H9 (cell line): Measurements from ENCODE around the gene GSG1L2. TPM values are rescaled to one million over a fixed set of nuclear protein-coding genes. Genes with fewer than 3 reads are reported as not detected.

Experiments
- DNase-seq: peaks from one replicate; pipeline ENCODE4 v3.0.0-alpha.2; 2017
- H2AFZ ChIP-seq: one replicate; pipeline ENCODE4 v1.6.1; 2013; ENCODE audit warnings: mild to moderate bottlenecking, low read length, control low read depth, moderate library complexity
- H2AK5ac ChIP-seq: 2 replicates; pipeline ENCODE4 v1.6.1; 2013; ENCODE audit warnings: low read length, control low read depth, mixed read lengths; ENCODE audit not compliant: insufficient read length
- H2BK120ac ChIP-seq: one replicate; pipeline ENCODE4 v1.6.1; 2013; ENCODE audit warnings: low read depth, mild to moderate bottlenecking, low read length, control low read depth, inconsistent platforms; ENCODE audit not compliant: poor library complexity, severe bottlenecking
- H2BK12ac ChIP-seq: 2 replicates; pipeline ENCODE4 v1.6.1; 2013; ENCODE audit warnings: low read length, control low read depth, mixed read lengths, low read depth; ENCODE audit not compliant: insufficient read length
- H2BK15ac ChIP-seq: 2 replicates; pipeline ENCODE4 v1.6.1; 2013; ENCODE audit warnings: low read depth, low read length, control low read depth
- H2BK20ac ChIP-seq: one replicate; pipeline ENCODE4 v1.6.1; 2013; ENCODE audit warnings: low read depth, mild to moderate bottlenecking, low read length, control low read depth, inconsistent platforms; ENCODE audit not compliant: poor library complexity, severe bottlenecking
- H2BK5ac ChIP-seq: 2 replicates; pipeline ENCODE4 v1.6.1; 2013; ENCODE audit warnings: low read length, control low read depth, mixed read lengths; ENCODE audit not compliant: insufficient read length
- H3K14ac ChIP-seq: 2 replicates; pipeline ENCODE4 v1.6.1; 2013; ENCODE audit warnings: low read length, control low read depth; ENCODE audit not compliant: insufficient read depth
- H3K18ac ChIP-seq: 2 replicates; pipeline ENCODE4 v1.6.1; 2013; ENCODE audit warnings: low read depth, mild to moderate bottlenecking, mixed read lengths, low read length, control low read depth; ENCODE audit not compliant: insufficient read length
- H3K23ac ChIP-seq: 2 replicates; pipeline ENCODE4 v1.6.1; 2013; ENCODE audit warnings: low read length, control low read depth, mixed read lengths, low read depth; ENCODE audit not compliant: insufficient read length
- H3K23me2 ChIP-seq: 2 replicates; pipeline ENCODE4 v1.6.1; 2013; ENCODE audit warnings: low read depth, mild to moderate bottlenecking, mixed read lengths, low read length, control low read depth; ENCODE audit not compliant: insufficient read length, poor library complexity, severe bottlenecking
- H3K27ac ChIP-seq: 2 replicates; pipeline ENCODE4 v1.5.1; 2013; ENCODE audit warnings: low read length, control low read depth, mixed read lengths, low read depth; ENCODE audit not compliant: insufficient read length
- H3K27me3 ChIP-seq: 2 replicates; pipeline ENCODE4 v1.6.1; 2013; ENCODE audit warnings: low read length, control low read depth, inconsistent platforms; ENCODE audit not compliant: insufficient read depth
- H3K4ac ChIP-seq: 2 replicates; pipeline ENCODE4 v1.6.1; 2013; ENCODE audit warnings: low read depth, mild to moderate bottlenecking, control low read depth, inconsistent platforms, low read length, moderate library complexity
- H3K4me1 ChIP-seq: 2 replicates; pipeline ENCODE4 v1.6.1; 2013; ENCODE audit warnings: low read length, control low read depth, inconsistent platforms; ENCODE audit not compliant: insufficient read depth
- H3K4me2 ChIP-seq: 2 replicates; pipeline ENCODE4 v1.6.1; 2013; ENCODE audit warnings: low read length, control low read depth, mixed read lengths; ENCODE audit not compliant: insufficient read length, insufficient read depth
- H3K56ac ChIP-seq: 2 replicates; pipeline ENCODE4 v1.6.1; 2013; ENCODE audit warnings: low read depth, mild to moderate bottlenecking, mixed read lengths, low read length, control low read depth; ENCODE audit not compliant: insufficient read length
- H3K79me1 ChIP-seq: 2 replicates; pipeline ENCODE4 v1.6.1; 2013; ENCODE audit warnings: low read depth, mild to moderate bottlenecking, moderate library complexity, low read length, control low read depth, inconsistent platforms; ENCODE audit not compliant: insufficient read depth, poor library complexity, severe bottlenecking
- H3K79me2 ChIP-seq: 2 replicates; pipeline ENCODE4 v1.6.1; 2013; ENCODE audit warnings: low read length, control low read depth, inconsistent platforms; ENCODE audit not compliant: insufficient read depth
- H3K9ac ChIP-seq: 2 replicates; pipeline ENCODE4 v1.6.1; 2013; ENCODE audit warnings: low read length, control low read depth, mixed read lengths; ENCODE audit not compliant: insufficient read length; ENCODE audit errors: extremely low read depth
- H3K9me3 ChIP-seq: one replicate; pipeline ENCODE4 v1.6.1; 2013; ENCODE audit warnings: low read depth, low read length, inconsistent platforms; ENCODE audit not compliant: control insufficient read depth
- H3T11ph ChIP-seq: one replicate; pipeline ENCODE4 v1.6.1; 2013; ENCODE audit warnings: mild to moderate bottlenecking, low read length, control low read depth, inconsistent platforms
- H4K20me1 ChIP-seq: one replicate; pipeline ENCODE4 v1.6.1; 2013; ENCODE audit not compliant: control insufficient read depth, insufficient read length, insufficient read depth
- H4K5ac ChIP-seq: 2 replicates; pipeline ENCODE4 v1.6.1; 2013; ENCODE audit warnings: low read depth, mild to moderate bottlenecking, mixed read lengths, low read length, control low read depth; ENCODE audit not compliant: insufficient read length
- H4K8ac ChIP-seq: replicated peaks from 2 replicates; pipeline ENCODE4 v1.6.1; 2013; ENCODE audit warnings: low read length, control low read depth, mixed read lengths, low read depth; ENCODE audit not compliant: insufficient read length
- H4K91ac ChIP-seq: 2 replicates; pipeline ENCODE4 v1.6.1; 2013; ENCODE audit warnings: low read depth, mild to moderate bottlenecking, moderate library complexity, mixed read lengths, low read length, control low read depth; ENCODE audit not compliant: insufficient read length
- H3K27ac Mint-ChIP-seq, 3 experiments: 2 replicates in 2 of 3; 3 replicates in 1 of 3; pipeline ENCODE4 v1.8.0; 2020 to 2021; ENCODE audit warnings: mixed read lengths in 3 of 3, mild to moderate bottlenecking in 1 of 3, moderate library complexity in 1 of 3
- H3K27me3 Mint-ChIP-seq: 2 replicates; pipeline ENCODE4 v1.8.0; 2021; ENCODE audit warnings: low read depth, mild to moderate bottlenecking, moderate library complexity, mixed read lengths
- H3K36me3 Mint-ChIP-seq, 3 experiments: 2 replicates in 2 of 3; 3 replicates in 1 of 3; pipeline ENCODE4 v1.8.0; 2020 to 2021; ENCODE audit warnings: low read depth in 3 of 3, mixed read lengths in 3 of 3; ENCODE audit not compliant: insufficient read depth in 1 of 3
- H3K4me1 Mint-ChIP-seq, 2 experiments: 2 replicates each; pipeline ENCODE4 v1.8.0; 2020; ENCODE audit warnings: mixed read lengths in 2 of 2
- H3K4me3 Mint-ChIP-seq, 2 experiments: 2 replicates in 1 of 2; 3 replicates in 1 of 2; pipeline ENCODE4 v1.8.0; 2020 to 2021; ENCODE audit warnings: mild to moderate bottlenecking in 2 of 2, mixed read lengths in 2 of 2, moderate library complexity in 1 of 2
- H3K9me3 Mint-ChIP-seq, 2 experiments: 2 replicates in 1 of 2; 3 replicates in 1 of 2; pipeline ENCODE4 v1.8.0; 2020; ENCODE audit warnings: mild to moderate bottlenecking in 2 of 2, mixed read lengths in 2 of 2, moderate library complexity in 1 of 2
- WGBS: extraction: QIAGEN DNeasy Blood & Tissue Kit; methylation state at CpG from one replicate; pipeline ENCODE4 v1.1.7; 2013; ENCODE audit warnings: missing lambda C conversion rate, low lambda C conversion rate, mixed read lengths; ENCODE audit not compliant: insufficient read length; ENCODE audit errors: extremely low coverage; 5-methylcytosine and 5-hydroxymethylcytosine counted together
- total RNA-seq: library from RNA; stranded (reverse); gene quantifications from 2 replicates; pipeline ENCODE4 v1.2.1, GENCODE V29; 2021
- TF ChIP-seq, protein P1 (sequence below): fragments of 200-600 bp; sonication (generic); conservative IDR thresholded peaks from 3 replicates; pipeline ENCODE4 v1.8.0; 2021; ENCODE audit warnings: antibody characterized with exemption, mild to moderate bottlenecking

Gene GSG1L2
- total RNA-seq, 1 experiment from 2014 or later = not detected

DNA sequence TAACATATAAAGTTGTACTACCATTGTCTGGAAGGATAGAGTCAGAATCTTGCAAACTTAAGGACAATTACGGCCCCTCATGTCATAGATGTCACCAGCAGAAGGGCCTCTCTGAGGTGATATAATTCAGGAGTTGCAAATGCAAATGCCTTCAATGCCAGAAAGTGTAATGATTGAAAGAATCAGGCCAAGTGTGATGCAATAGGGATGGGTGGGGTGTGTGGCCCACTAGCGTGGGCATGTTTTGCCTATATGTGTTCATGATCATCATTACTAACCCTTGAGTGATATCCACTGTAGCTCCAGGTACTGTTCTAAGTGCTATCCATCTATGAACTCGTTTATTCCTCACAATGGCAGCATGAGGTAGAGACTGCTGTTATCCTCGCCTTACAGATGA, 31.6 kb downstream of the GSG1L2 start:
- no peak overlapping the region for H4K8ac ChIP-seq
- H3K27ac ChIP-seq = no peak overlapping the region
- no peak overlapping the region for H3K18ac ChIP-seq
- H3K9me3 ChIP-seq = no peaks in the 10 kb centered on the region
- H2BK20ac ChIP-seq = no peak overlapping the region
- no peak overlapping the region for H3K14ac ChIP-seq
- TF ChIP-seq, protein P1, sequence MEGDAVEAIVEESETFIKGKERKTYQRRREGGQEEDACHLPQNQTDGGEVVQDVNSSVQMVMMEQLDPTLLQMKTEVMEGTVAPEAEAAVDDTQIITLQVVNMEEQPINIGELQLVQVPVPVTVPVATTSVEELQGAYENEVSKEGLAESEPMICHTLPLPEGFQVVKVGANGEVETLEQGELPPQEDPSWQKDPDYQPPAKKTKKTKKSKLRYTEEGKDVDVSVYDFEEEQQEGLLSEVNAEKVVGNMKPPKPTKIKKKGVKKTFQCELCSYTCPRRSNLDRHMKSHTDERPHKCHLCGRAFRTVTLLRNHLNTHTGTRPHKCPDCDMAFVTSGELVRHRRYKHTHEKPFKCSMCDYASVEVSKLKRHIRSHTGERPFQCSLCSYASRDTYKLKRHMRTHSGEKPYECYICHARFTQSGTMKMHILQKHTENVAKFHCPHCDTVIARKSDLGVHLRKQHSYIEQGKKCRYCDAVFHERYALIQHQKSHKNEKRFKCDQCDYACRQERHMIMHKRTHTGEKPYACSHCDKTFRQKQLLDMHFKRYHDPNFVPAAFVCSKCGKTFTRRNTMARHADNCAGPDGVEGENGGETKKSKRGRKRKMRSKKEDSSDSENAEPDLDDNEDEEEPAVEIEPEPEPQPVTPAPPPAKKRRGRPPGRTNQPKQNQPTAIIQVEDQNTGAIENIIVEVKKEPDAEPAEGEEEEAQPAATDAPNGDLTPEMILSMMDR = no peak
- no peak overlapping the region for H3K23ac ChIP-seq
- no peaks in the 10 kb centered on the region for H3K4me1 ChIP-seq
- Mint-ChIP-seq H3K9me3 (no peaks in the 10 kb centered on the region), H3K4me1 (peaks cover 0 to 3% of the 10 kb centered on the region in 2 experiments; a peak in 1 of 4 replicates), H3K36me3 (no peaks in the 10 kb centered on the region), H3K4me3 (no peak overlapping the region), H3K27ac (no peak overlapping the region), H3K27me3 (peaks cover 2% of the 10 kb centered on the region; the same call in 1 of the 2 replicates)
- H3K56ac ChIP-seq = no peak overlapping the region
- no peaks in the 10 kb centered on the region for H3K79me2 ChIP-seq
- H2BK15ac ChIP-seq = no peak overlapping the region
- no peak overlapping the region for H2AFZ ChIP-seq
- H2BK120ac ChIP-seq = no peak overlapping the region
- no peaks in the 10 kb centered on the region for H3K79me1 ChIP-seq
- H3T11ph ChIP-seq = no peak overlapping the region
- WGBS = no CpG with 5 or more reads among the region's 4 CpGs
- no peaks in the 10 kb centered on the region for H3K23me2 ChIP-seq
- H2AK5ac ChIP-seq = no peak overlapping the region
- H3K9ac ChIP-seq = no peak overlapping the region
- H4K91ac ChIP-seq = no peak overlapping the region
- DNase-seq = no peak
- no peak overlapping the region for H4K5ac ChIP-seq
- H4K20me1 ChIP-seq = no peaks in the 10 kb centered on the region
- H2BK5ac ChIP-seq = no peak overlapping the region
- no peak overlapping the region for H3K4me2 ChIP-seq
- H3K27me3 ChIP-seq = no peaks in the 10 kb centered on the region
- no peak overlapping the region for H2BK12ac ChIP-seq
- H3K4ac ChIP-seq = no peak overlapping the region
